HepG2 (cell line): ENCODE measurements around the gene ZMPSTE24. TPM values are rescaled to one million over a fixed set of nuclear protein-coding genes. Genes with fewer than 3 reads are reported as not detected.

ENCODE experiments used
- RCOR2 ChIP-seq: IDR thresholded peaks from 2 replicates; pipeline ENCODE4 v1.6.1; 2016; ENCODE audit warnings: missing biosample characterization, missing genetic modification reagents
- RFX3 ChIP-seq: IDR thresholded peaks from 2 replicates; pipeline ENCODE4 v1.6.1; 2016; ENCODE audit warnings: missing biosample characterization, missing genetic modification reagents
- SOX5 ChIP-seq: IDR thresholded peaks from 2 replicates; pipeline ENCODE4 v1.6.1; 2016; ENCODE audit warnings: borderline replicate concordance
- ZNF33B ChIP-seq: sonication (generic); formaldehyde crosslinking; IDR thresholded peaks from 2 replicates; pipeline ENCODE4 v1.5.1; 2020; ENCODE audit warnings: mild to moderate bottlenecking, missing genetic modification reagents
- polyA plus RNA-seq, 8 experiments: library from polyadenylated mRNA; depleted of rRNA in 3 of 8; stranded (reverse) in 7 of 8; unstranded in 1 of 8; fragments of >200 nt; fragmentation: Illumina TruSeq in 4 of 8; extraction: Trizol in 4 of 8; gene quantifications; 2 replicates each; pipeline versions ENCODE4 v1.2.1 to v1.2.3, GENCODE V29; 2011 to 2016; ENCODE audit warnings: low read depth in 4 of 8, missing spikeins in 1 of 8, mixed read lengths in 1 of 8; ENCODE audit not compliant: insufficient read depth in 1 of 8
- total RNA-seq, 5 experiments: library from RNA; depleted of rRNA; stranded (reverse); fragments of >200 nt; fragmentation: Illumina TruSeq; extraction: Trizol; gene quantifications; 2 replicates each; pipeline ENCODE4 v1.2.3, GENCODE V29; 2016; ENCODE audit warnings: low read depth in 1 of 5
- TF ChIP-seq, protein P1 (sequence below): sonication (generic); formaldehyde crosslinking; IDR thresholded peaks from 2 replicates; pipeline ENCODE4 v1.5.0; 2020; ENCODE audit warnings: mild to moderate bottlenecking, missing genetic modification reagents
- TF ChIP-seq, protein P2 (sequence below), 2 experiments: fragments of 450-650 bp in 1 of 2; sonication (generic) in 1 of 2; formaldehyde crosslinking in 1 of 2; IDR thresholded peaks; 2 replicates each; pipeline versions ENCODE4 v1.6.1 to v1.8.0; 2016 to 2022; ENCODE audit warnings: antibody characterized with exemption in 1 of 2, mild to moderate bottlenecking in 1 of 2, missing genetic modification reagents in 1 of 2
- TF ChIP-seq, protein P3 (sequence below): sonication (generic); formaldehyde crosslinking; IDR thresholded peaks from 2 replicates; pipeline ENCODE4 v1.4.0; 2020; ENCODE audit warnings: missing genetic modification reagents, mild to moderate bottlenecking, borderline replicate concordance

The ZMPSTE24 gene
- total and polyA plus RNA-seq, 2 of the 13 experiments (the other 11 are each of a cell fraction or from before 2014, with no cell fraction given): 13.6 to 60.2 TPM

DNA sequence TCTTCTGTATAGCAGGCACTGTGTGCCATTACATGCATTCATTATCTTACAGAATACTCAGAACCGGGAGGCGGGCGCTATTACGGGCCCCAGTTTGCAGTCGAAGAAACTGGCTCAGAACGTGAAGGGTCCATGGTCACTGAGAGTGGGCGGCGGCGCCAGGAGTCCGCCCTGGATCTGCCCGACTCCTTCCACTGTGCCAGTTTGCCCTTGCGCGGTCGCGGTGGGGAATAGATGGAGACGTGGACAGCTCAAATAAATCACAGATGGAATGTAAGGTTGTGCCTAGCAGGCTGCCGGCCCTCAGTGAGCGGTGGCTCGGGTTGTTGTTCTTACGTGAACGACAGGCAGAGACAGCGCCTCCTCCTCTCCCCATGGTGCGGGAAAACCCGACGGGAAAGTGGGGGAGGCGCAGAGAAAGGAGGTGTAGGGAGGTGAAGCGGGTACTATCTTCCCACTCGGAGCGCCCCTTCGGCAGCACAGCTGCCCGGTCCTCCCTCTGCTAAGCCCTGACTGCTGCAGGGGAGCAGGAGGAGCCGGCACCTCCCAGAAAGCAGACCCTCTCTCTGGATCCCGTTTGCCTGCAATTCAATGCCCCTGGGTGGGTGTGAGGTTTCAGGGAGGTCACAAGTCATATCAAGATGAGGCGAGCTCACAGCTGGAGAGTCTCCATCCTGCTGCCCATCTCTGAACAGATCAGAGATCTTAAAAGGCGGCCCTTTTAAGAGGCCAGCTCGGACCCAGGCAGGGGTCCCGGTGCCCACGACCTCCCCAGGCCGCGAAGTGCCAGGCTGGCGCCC is 58.0 kb downstream of the ZMPSTE24 start (continued):
- TF ChIP-seq, protein P1, sequence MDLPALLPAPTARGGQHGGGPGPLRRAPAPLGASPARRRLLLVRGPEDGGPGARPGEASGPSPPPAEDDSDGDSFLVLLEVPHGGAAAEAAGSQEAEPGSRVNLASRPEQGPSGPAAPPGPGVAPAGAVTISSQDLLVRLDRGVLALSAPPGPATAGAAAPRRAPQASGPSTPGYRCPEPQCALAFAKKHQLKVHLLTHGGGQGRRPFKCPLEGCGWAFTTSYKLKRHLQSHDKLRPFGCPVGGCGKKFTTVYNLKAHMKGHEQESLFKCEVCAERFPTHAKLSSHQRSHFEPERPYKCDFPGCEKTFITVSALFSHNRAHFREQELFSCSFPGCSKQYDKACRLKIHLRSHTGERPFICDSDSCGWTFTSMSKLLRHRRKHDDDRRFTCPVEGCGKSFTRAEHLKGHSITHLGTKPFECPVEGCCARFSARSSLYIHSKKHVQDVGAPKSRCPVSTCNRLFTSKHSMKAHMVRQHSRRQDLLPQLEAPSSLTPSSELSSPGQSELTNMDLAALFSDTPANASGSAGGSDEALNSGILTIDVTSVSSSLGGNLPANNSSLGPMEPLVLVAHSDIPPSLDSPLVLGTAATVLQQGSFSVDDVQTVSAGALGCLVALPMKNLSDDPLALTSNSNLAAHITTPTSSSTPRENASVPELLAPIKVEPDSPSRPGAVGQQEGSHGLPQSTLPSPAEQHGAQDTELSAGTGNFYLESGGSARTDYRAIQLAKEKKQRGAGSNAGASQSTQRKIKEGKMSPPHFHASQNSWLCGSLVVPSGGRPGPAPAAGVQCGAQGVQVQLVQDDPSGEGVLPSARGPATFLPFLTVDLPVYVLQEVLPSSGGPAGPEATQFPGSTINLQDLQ: peak; percentile 52; the same call in 1 of the 2 replicates
- TF ChIP-seq, protein P2, sequence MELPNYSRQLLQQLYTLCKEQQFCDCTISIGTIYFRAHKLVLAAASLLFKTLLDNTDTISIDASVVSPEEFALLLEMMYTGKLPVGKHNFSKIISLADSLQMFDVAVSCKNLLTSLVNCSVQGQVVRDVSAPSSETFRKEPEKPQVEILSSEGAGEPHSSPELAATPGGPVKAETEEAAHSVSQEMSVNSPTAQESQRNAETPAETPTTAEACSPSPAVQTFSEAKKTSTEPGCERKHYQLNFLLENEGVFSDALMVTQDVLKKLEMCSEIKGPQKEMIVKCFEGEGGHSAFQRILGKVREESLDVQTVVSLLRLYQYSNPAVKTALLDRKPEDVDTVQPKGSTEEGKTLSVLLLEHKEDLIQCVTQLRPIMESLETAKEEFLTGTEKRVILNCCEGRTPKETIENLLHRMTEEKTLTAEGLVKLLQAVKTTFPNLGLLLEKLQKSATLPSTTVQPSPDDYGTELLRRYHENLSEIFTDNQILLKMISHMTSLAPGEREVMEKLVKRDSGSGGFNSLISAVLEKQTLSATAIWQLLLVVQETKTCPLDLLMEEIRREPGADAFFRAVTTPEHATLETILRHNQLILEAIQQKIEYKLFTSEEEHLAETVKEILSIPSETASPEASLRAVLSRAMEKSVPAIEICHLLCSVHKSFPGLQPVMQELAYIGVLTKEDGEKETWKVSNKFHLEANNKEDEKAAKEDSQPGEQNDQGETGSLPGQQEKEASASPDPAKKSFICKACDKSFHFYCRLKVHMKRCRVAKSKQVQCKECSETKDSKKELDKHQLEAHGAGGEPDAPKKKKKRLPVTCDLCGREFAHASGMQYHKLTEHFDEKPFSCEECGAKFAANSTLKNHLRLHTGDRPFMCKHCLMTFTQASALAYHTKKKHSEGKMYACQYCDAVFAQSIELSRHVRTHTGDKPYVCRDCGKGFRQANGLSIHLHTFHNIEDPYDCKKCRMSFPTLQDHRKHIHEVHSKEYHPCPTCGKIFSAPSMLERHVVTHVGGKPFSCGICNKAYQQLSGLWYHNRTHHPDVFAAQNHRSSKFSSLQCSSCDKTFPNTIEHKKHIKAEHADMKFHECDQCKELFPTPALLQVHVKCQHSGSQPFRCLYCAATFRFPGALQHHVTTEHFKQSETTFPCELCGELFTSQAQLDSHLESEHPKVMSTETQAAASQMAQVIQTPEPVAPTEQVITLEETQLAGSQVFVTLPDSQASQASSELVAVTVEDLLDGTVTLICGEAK (IDR thresholded peaks at IDR 0.05): no peak
- TF ChIP-seq, protein P2 (CRISPR knock-in tag; IDR thresholded peaks at IDR 0.05): no peak
- TF ChIP-seq ZNF33B (CRISPR knock-in tag) (no peak), RFX3 (CRISPR knock-in tag) (no peak), SOX5 (no peak), RCOR2 (CRISPR knock-in tag) (no peak)
- TF ChIP-seq, protein P3, sequence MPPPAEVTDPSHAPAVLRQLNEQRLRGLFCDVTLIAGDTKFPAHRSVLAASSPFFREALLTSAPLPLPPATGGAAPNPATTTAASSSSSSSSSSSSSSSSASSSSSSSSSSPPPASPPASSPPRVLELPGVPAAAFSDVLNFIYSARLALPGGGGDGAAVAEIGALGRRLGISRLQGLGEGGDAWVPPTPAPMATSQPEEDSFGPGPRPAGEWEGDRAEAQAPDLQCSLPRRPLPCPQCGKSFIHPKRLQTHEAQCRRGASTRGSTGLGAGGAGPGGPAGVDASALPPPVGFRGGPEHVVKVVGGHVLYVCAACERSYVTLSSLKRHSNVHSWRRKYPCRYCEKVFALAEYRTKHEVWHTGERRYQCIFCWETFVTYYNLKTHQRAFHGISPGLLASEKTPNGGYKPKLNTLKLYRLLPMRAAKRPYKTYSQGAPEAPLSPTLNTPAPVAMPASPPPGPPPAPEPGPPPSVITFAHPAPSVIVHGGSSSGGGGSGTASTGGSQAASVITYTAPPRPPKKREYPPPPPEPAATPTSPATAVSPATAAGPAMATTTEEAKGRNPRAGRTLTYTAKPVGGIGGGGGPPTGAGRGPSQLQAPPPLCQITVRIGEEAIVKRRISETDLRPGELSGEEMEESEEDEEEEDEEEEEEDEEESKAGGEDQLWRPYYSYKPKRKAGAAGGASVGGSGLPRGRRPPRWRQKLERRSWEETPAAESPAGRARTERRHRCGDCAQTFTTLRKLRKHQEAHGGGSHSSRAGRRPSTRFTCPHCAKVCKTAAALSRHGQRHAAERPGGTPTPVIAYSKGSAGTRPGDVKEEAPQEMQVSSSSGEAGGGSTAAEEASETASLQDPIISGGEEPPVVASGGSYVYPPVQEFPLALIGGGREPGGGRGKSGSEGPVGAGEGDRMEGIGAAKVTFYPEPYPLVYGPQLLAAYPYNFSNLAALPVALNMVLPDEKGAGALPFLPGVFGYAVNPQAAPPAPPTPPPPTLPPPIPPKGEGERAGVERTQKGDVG: peak; percentile 69; the same call in 1 of the 2 replicates
